SK-N-MC (cell line): ENCODE data around the gene MYO16.

Source experiments
- EZH2 ChIP-seq: fragments of 200-600 bp; sonication (generic); IDR thresholded peaks from one replicate; pipeline ENCODE4 v1.6.1; 2017; ENCODE audit warnings: antibody characterized with exemption
- FOXP2 ChIP-seq: optimal IDR thresholded peaks from 2 replicates; pipeline ENCODE3; 2011; ENCODE audit warnings: mild to moderate bottlenecking, moderate library complexity; ENCODE audit not compliant: insufficient read depth; ENCODE audit errors: extremely low read length, control extremely low read depth
- POLR2AphosphoS5 ChIP-seq: IDR thresholded peaks from 2 replicates; pipeline ENCODE4 v1.6.1; 2012; ENCODE audit warnings: mild to moderate bottlenecking, low read depth, low read length, borderline replicate concordance

DNA sequence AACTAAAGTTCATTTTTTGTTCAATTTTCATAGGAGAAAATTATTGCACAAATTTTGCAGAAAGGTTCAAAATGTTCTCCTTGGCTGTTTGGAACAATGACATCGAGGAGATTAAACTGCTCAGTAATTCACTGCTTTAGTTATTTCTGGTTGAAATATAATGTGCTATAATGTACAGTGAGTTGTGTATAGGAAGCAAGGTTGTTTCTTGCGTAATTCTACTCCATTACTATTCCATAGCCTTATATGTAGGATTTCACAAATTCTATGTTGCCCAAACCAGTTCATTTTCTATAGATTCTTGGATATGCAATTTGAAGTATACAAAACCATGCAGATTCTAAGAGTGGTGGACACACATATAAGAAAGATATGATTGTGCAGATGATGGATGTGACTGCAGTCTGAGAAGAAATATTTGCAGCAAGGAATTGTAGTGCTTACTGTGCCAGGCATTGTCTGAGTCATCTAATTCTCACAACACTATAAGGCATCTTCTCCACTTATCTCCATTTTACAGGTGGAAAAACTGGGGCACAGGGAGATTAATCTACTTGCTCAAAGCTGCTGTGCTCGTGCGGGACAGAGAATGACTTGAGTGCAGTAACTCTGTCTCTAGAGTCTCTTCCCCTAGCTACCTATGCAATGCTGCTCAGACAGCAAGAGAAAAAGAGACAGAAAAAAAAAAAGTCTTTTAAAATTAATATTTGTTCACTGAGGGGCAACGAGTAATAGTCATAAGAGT, 515.5 kb downstream of the MYO16 start:
- TF ChIP-seq POLR2AphosphoS5 (no peak), EZH2 (no peak), FOXP2 (no peak)
